Endodermal cell (in vitro differentiated cells): ENCODE measurements around the gene LONRF2. TPM values are rescaled to one million over a fixed set of nuclear protein-coding genes. Genes with fewer than 3 reads are reported as not detected.

Source experiments
- DNase-seq: peaks from one replicate; pipeline ENCODE4 v3.0.0-alpha.2; 2017
- H3K27ac ChIP-seq: 2 replicates; pipeline ENCODE4 v1.5.1; 2013; ENCODE audit warnings: mild to moderate bottlenecking, low read depth, low read length, moderate library complexity
- H3K27me3 ChIP-seq: 2 replicates; pipeline ENCODE4 v1.6.1; 2013; ENCODE audit warnings: mild to moderate bottlenecking, low read length, moderate library complexity; ENCODE audit not compliant: insufficient read depth, control insufficient read depth, poor library complexity, severe bottlenecking
- H3K36me3 ChIP-seq: 2 replicates; pipeline ENCODE4 v1.7.0; 2013; ENCODE audit warnings: mild to moderate bottlenecking, low read length, moderate library complexity; ENCODE audit not compliant: control insufficient read depth, insufficient read depth
- H3K4me1 ChIP-seq: one replicate; pipeline ENCODE4 v1.7.0; 2013; ENCODE audit warnings: low read length; ENCODE audit not compliant: control insufficient read depth, insufficient read depth
- H3K4me3 ChIP-seq: 2 replicates; pipeline ENCODE4 v1.5.1; 2013; ENCODE audit warnings: mild to moderate bottlenecking, low read length, moderate library complexity
- H3K9ac ChIP-seq: 2 replicates; pipeline ENCODE4 v1.6.1; 2013; ENCODE audit warnings: mild to moderate bottlenecking, low read length, moderate library complexity; ENCODE audit not compliant: poor library complexity, severe bottlenecking; ENCODE audit errors: extremely low read depth
- H3K9me3 ChIP-seq: 2 replicates; pipeline ENCODE4 v1.6.1; 2013; ENCODE audit warnings: mild to moderate bottlenecking, low read length, moderate library complexity; ENCODE audit not compliant: control insufficient read depth
- H3K27ac Mint-ChIP-seq: 2 replicates; pipeline ENCODE4 v1.8.0; 2020; ENCODE audit warnings: mixed read lengths
- H3K27me3 Mint-ChIP-seq: 2 replicates; pipeline ENCODE4 v1.8.0; 2021; ENCODE audit warnings: mild to moderate bottlenecking, mixed read lengths; ENCODE audit not compliant: insufficient read depth
- H3K36me3 Mint-ChIP-seq: 2 replicates; pipeline ENCODE4 v1.8.0; 2020; ENCODE audit warnings: low read depth, mixed read lengths
- H3K4me1 Mint-ChIP-seq: 2 replicates; pipeline ENCODE4 v1.8.0; 2020; ENCODE audit warnings: mixed read lengths
- H3K4me3 Mint-ChIP-seq: 2 replicates; pipeline ENCODE4 v1.8.0; 2020; ENCODE audit warnings: mild to moderate bottlenecking, moderate library complexity, mixed read lengths
- H3K9me3 Mint-ChIP-seq: 2 replicates; pipeline ENCODE4 v1.8.0; 2020; ENCODE audit warnings: mild to moderate bottlenecking, mixed read lengths
- CTCF ChIP-seq: fragments of 200-600 bp; sonication (generic); conservative IDR thresholded peaks from 2 replicates; pipeline ENCODE4 v1.5.0; 2021; ENCODE audit warnings: antibody characterized with exemption, mild to moderate bottlenecking
- WGBS, 2 experiments: methylation state at CpG; one replicate each; pipeline versions ENCODE4 v1.1.5 to v1.1.7; 2013; ENCODE audit warnings: missing lambda C conversion rate in 2 of 2, mixed read lengths in 1 of 2; ENCODE audit not compliant: insufficient coverage in 1 of 2, insufficient read length in 1 of 2; 5-methylcytosine and 5-hydroxymethylcytosine counted together
- total RNA-seq, 2 donors: library from RNA; stranded (reverse); fragmentation: NEBNext Ultra II Directional in 1 of 2; extraction: Animal tissue kit (Norgen Biotek cat#: 25700) in 1 of 2; gene quantifications; 2 replicates in 1 of 2; 3 replicates in 1 of 2; pipeline ENCODE4 v1.2.1, GENCODE V29; 2021

LONRF2 gene
- total RNA-seq, 2 donors from 2014 or later = 0.40 to 0.71 TPM

- Mint-ChIP-seq H3K9me3 (no peaks in the 10 kb centered on the region), H3K4me1 (no peaks in the 10 kb centered on the region), H3K4me3 (no peak overlapping the region), H3K36me3 (no peaks in the 10 kb centered on the region), H3K27ac (no peak overlapping the region), H3K27me3 (no peaks in the 10 kb centered on the region)
- DNase-seq = no peak
- Histone ChIP-seq H3K9ac (no peak overlapping the region), H3K27me3 (no peaks in the 10 kb centered on the region), H3K9me3 (no peaks in the 10 kb centered on the region), H3K4me3 (no peak overlapping the region), H3K4me1 (no peaks in the 10 kb centered on the region), H3K36me3 (no peaks in the 10 kb centered on the region), H3K27ac (no peak overlapping the region)
- 97% methylated on average over 3 of the region's 3 CpGs for whole genome bisulfite sequencing, 2 experiments
- TF ChIP-seq CTCF = no peak
These were observed 24.8 kb downstream of the LONRF2 start for GRCh38 chr2:100297511-100297910.

DNA sequence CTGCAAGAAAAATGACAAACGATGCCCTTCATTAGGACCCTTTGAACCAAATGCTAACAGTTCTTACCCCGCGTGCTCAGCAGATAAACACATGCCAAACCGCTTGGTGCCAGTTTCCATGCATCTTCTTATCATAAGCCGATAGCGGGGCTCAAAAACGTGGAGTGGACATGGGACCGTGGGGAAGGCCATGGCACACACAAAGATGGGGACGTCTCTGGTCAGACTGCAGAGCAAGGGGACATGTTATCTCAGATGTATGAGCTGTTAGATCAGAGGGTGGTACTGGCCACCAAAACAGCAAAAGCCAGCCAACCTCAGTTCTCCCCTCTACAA, 28.2 kb downstream of the LONRF2 start:
- Mint-ChIP-seq H3K27ac (no peak overlapping the region), H3K9me3 (no peaks in the 10 kb centered on the region), H3K27me3 (no peaks in the 10 kb centered on the region), H3K36me3 (no peaks in the 10 kb centered on the region), H3K4me1 (no peaks in the 10 kb centered on the region), H3K4me3 (no peak overlapping the region)
- Histone ChIP-seq H3K36me3 (no peaks in the 10 kb centered on the region), H3K27ac (no peak overlapping the region), H3K4me3 (no peak overlapping the region), H3K27me3 (no peaks in the 10 kb centered on the region), H3K4me1 (no peaks in the 10 kb centered on the region), H3K9ac (no peak overlapping the region), H3K9me3 (no peaks in the 10 kb centered on the region)
- DNase-seq = no peak
- WGBS, 2 experiments = 91 to 93% methylated on average over 8 to 9 of the region's 9 CpGs
- TF ChIP-seq CTCF = no peak

GRCh38 chr2:100293341-100294161, 28.8 kb downstream of the LONRF2 start:
- Mint-ChIP-seq H3K4me1 (no peaks in the 10 kb centered on the region), H3K27ac (no peak overlapping the region), H3K27me3 (no peaks in the 10 kb centered on the region), H3K9me3 (no peaks in the 10 kb centered on the region), H3K36me3 (no peaks in the 10 kb centered on the region), H3K4me3 (no peak overlapping the region)
- 78 to 89% methylated on average over 6 to 9 of the region's 9 CpGs for WGBS, 2 experiments
- no peak for DNase-seq
- Histone ChIP-seq H3K27ac (no peak overlapping the region), H3K9ac (no peak overlapping the region), H3K9me3 (no peaks in the 10 kb centered on the region), H3K4me3 (no peak overlapping the region), H3K36me3 (no peaks in the 10 kb centered on the region), H3K27me3 (no peaks in the 10 kb centered on the region), H3K4me1 (no peaks in the 10 kb centered on the region)
- TF ChIP-seq CTCF = no peak
